CD14-positive monocyte (primary cell): Measurements from ENCODE around the gene IMMP2L. TPM values are rescaled to one million over a fixed set of nuclear protein-coding genes. Genes with fewer than 3 reads are reported as not detected.

Source experiments
- DNase-seq, 3 donors: peaks; one replicate each; pipeline ENCODE4 v3.0.0-alpha.2; 2011 to 2022
- H2AFZ ChIP-seq: 2 replicates; pipeline ENCODE4 v1.6.0; 2012; ENCODE audit warnings: mild to moderate bottlenecking, low read depth, low read length, inconsistent platforms; ENCODE audit not compliant: insufficient read depth, poor library complexity, severe bottlenecking
- H3K27ac ChIP-seq, 2 donors: 1 replicate in 1 of 2; 2 replicates in 1 of 2; pipeline ENCODE4 v1.5.1; 2012 to 2013; ENCODE audit warnings: low read length in 2 of 2, control low read depth in 1 of 2, inconsistent platforms in 1 of 2, low read depth in 1 of 2, mild to moderate bottlenecking in 1 of 2
- H3K27me3 ChIP-seq, 2 donors: one replicate each; pipeline versions ENCODE4 v1.6.0 to v1.6.1; 2011 to 2013; ENCODE audit warnings: low read length in 2 of 2; ENCODE audit not compliant: control insufficient read depth in 2 of 2, insufficient read depth in 2 of 2
- H3K36me3 ChIP-seq, 2 donors: replicated peaks in 1 of 2; 1 replicate in 1 of 2; 2 replicates in 1 of 2; pipeline versions ENCODE4 v1.5.1 to v1.6.1; 2012 to 2013; ENCODE audit warnings: low read length in 2 of 2, control low read depth in 1 of 2, inconsistent platforms in 1 of 2, mild to moderate bottlenecking in 1 of 2; ENCODE audit not compliant: insufficient read depth in 2 of 2, control insufficient read depth in 1 of 2
- H3K4me1 ChIP-seq, 2 donors: 1 replicate in 1 of 2; 2 replicates in 1 of 2; pipeline versions ENCODE4 v1.5.1 to v1.6.1; 2012 to 2013; ENCODE audit warnings: low read length in 2 of 2, control low read depth in 1 of 2, inconsistent platforms in 1 of 2, mild to moderate bottlenecking in 1 of 2, moderate library complexity in 1 of 2; ENCODE audit not compliant: insufficient read depth in 2 of 2, control insufficient read depth in 1 of 2
- H3K4me2 ChIP-seq: replicated peaks from 2 replicates; pipeline ENCODE3; 2012; ENCODE audit warnings: low read length, moderate library complexity, mild to moderate bottlenecking; ENCODE audit not compliant: poor library complexity, severe bottlenecking; ENCODE audit errors: extremely low read depth
- H3K4me3 ChIP-seq, 3 experiments: fragments of 200-600 bp in 1 of 3; sonication (generic) in 1 of 3; replicated peaks in 1 of 3; 1 replicate in 2 of 3; 2 replicates in 1 of 3; pipeline ENCODE4 v1.5.1; 2011 to 2013; ENCODE audit warnings: low read length in 3 of 3, mild to moderate bottlenecking in 3 of 3, control low read depth in 2 of 3, low read depth in 2 of 3, inconsistent platforms in 1 of 3, moderate library complexity in 1 of 3
- H3K79me2 ChIP-seq: 2 replicates; pipeline ENCODE4 v1.6.0; 2012; ENCODE audit warnings: mild to moderate bottlenecking, control low read depth, inconsistent platforms, low read length, moderate library complexity; ENCODE audit not compliant: insufficient read depth
- H3K9ac ChIP-seq: 2 replicates; pipeline ENCODE4 v1.6.0; 2017; ENCODE audit warnings: low read length, mild to moderate bottlenecking; ENCODE audit not compliant: insufficient read depth, poor library complexity, severe bottlenecking
- H3K9me3 ChIP-seq, 2 donors: replicated peaks in 1 of 2; 1 replicate in 1 of 2; 2 replicates in 1 of 2; pipeline versions ENCODE4 v1.5.1 to v1.6.1; 2012 to 2013; ENCODE audit warnings: low read length in 2 of 2, control low read depth in 1 of 2; ENCODE audit not compliant: control insufficient read depth in 1 of 2, insufficient read depth in 1 of 2
- H4K20me1 ChIP-seq: 2 replicates; pipeline ENCODE4 v1.6.0; 2012; ENCODE audit warnings: mild to moderate bottlenecking, low read length, control low read depth, moderate library complexity; ENCODE audit not compliant: insufficient read depth
- H3K27ac Mint-ChIP-seq, 7 donors: one replicate each; pipeline ENCODE4 v1.8.0; 2020; ENCODE audit warnings: mild to moderate bottlenecking in 7 of 7, mixed read lengths in 7 of 7, moderate library complexity in 6 of 7, inconsistent platforms in 2 of 7
- H3K27me3 Mint-ChIP-seq, 3 donors: one replicate each; pipeline ENCODE4 v1.8.0; 2021 to 2022; ENCODE audit warnings: low read depth in 3 of 3, mild to moderate bottlenecking in 3 of 3, mixed read lengths in 3 of 3, moderate library complexity in 3 of 3, inconsistent platforms in 1 of 3
- H3K36me3 Mint-ChIP-seq, 2 donors: one replicate each; pipeline ENCODE4 v1.8.0; 2020; ENCODE audit warnings: mixed read lengths in 2 of 2, inconsistent platforms in 1 of 2, mild to moderate bottlenecking in 1 of 2
- H3K4me1 Mint-ChIP-seq: one replicate; pipeline ENCODE4 v1.8.0; 2020; ENCODE audit warnings: mild to moderate bottlenecking, mixed read lengths
- H3K4me3 Mint-ChIP-seq, 2 donors: one replicate each; pipeline ENCODE4 v1.8.0; 2020; ENCODE audit warnings: mild to moderate bottlenecking in 2 of 2, mixed read lengths in 2 of 2, moderate library complexity in 1 of 2
- H3K9me3 Mint-ChIP-seq, 7 donors: one replicate each; pipeline ENCODE4 v1.8.0; 2020 to 2022; ENCODE audit warnings: mixed read lengths in 7 of 7, mild to moderate bottlenecking in 6 of 7, moderate library complexity in 6 of 7, inconsistent platforms in 2 of 7
- CTCF ChIP-seq: fragments of 200-600 bp; IDR thresholded peaks from one replicate; pipeline ENCODE4 v1.8.0; 2022; ENCODE audit warnings: antibody characterized with exemption, mild to moderate bottlenecking
- WGBS: methylation state at CpG from one replicate; pipeline ENCODE4 v1.1.5; 2013; ENCODE audit warnings: missing lambda C conversion rate; ENCODE audit not compliant: insufficient coverage; 5-methylcytosine and 5-hydroxymethylcytosine counted together
- intact Hi-C, 2 donors: fragments of 100-400 bp; cut with micrococcal nuclease; formaldehyde crosslinking; loops; one replicate each; pipeline versions ENCODE4 v1.15.0 to v1.15.1; 2023
- polyA plus RNA-seq, 3 donors: library from polyadenylated mRNA; depleted of rRNA in 1 of 3; unstranded in 2 of 3; stranded (reverse) in 1 of 3; fragments of 300-500 nt in 2 of 3; fragments of >200 nt in 1 of 3; fragmentation: Illumina TruSeq in 2 of 3; gene quantifications; 1 replicate in 2 of 3; 2 replicates in 1 of 3; pipeline ENCODE4 v1.2.3, GENCODE V29; 2012 to 2021

IMMP2L gene
- polyA plus RNA-seq, 3 donors, result 1.9 to 6.4 (median 6.2) TPM

- no peaks in the 10 kb centered on the region for H3K36me3 ChIP-seq
- no peak overlapping the region for H3K27ac ChIP-seq
- peak overlapping the region; percentile 34 for H3K4me2 ChIP-seq
- peak overlapping the region in 2 of 7 donors; percentile 69 to 73 for H3K27ac Mint-ChIP-seq
- no peak overlapping the region for H2AFZ ChIP-seq
- H3K4me3 Mint-ChIP-seq, result no peak overlapping the region
- no peak for TF ChIP-seq CTCF
- H3K79me2 ChIP-seq, result no peaks in the 10 kb centered on the region
- no peaks in the 10 kb centered on the region for H3K9me3 ChIP-seq
- H4K20me1 ChIP-seq, result no peaks in the 10 kb centered on the region
- H3K27me3 Mint-ChIP-seq, result no peaks in the 10 kb centered on the region
- peaks cover 16% of the 10 kb centered on the region for H3K4me1 Mint-ChIP-seq
- H3K9ac ChIP-seq, result no peak overlapping the region
- no peaks in the 10 kb centered on the region for H3K36me3 Mint-ChIP-seq
- DNase-seq, result no peak
- H3K4me3 ChIP-seq, result no peak overlapping the region
- no peaks in the 10 kb centered on the region for H3K27me3 ChIP-seq
- peaks cover 9 to 12% of the 10 kb centered on the region in 2 donors for H3K4me1 ChIP-seq
- H3K9me3 Mint-ChIP-seq, result peaks cover 0 to 3% (median 0%) of the 10 kb centered on the region in 7 donors
- intact Hi-C loops, result no loop called here
Measured at GRCh38 chr7:111138586-111138985, 423.7 kb downstream of the IMMP2L start.

DNA sequence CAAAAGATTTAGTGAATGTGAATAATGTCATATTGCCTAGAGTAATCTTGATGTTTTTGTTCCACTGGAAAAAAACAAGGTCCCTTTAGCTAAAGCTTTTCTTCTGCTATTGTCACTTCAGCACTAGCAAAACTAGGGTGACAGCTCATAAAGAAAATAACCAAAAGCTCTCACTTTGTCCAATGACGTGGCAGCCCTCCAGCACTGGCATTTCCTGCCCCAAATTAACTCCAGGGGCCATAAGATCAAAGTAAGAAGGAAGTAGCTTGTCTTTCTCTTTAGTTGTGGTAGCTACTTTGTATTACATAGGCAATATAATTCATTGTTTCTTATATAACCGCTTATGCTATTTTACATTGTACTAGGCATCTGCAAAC lies 424.1 kb downstream of the IMMP2L start:
- Histone ChIP-seq H2AFZ (no peak overlapping the region), H4K20me1 (no peaks in the 10 kb centered on the region), H3K36me3 (no peaks in the 10 kb centered on the region), H3K9me3 (no peaks in the 10 kb centered on the region), H3K9ac (peak overlapping the region; percentile 22), H3K27me3 (no peaks in the 10 kb centered on the region), H3K79me2 (no peaks in the 10 kb centered on the region), H3K4me1 (peaks cover 9 to 12% of the 10 kb centered on the region in 2 donors), H3K4me2 (peak overlapping the region; percentile 34), H3K4me3 (peak overlapping the region in 1 of 3 experiments; percentile 2), H3K27ac (peak overlapping the region; percentile 58 to 66)
- DNase-seq, result peak; percentile 9 to 75 (median 12)
- no peaks in the 10 kb centered on the region for H3K36me3 Mint-ChIP-seq
- no peak for TF ChIP-seq CTCF
- H3K4me3 Mint-ChIP-seq, result no peak overlapping the region
- H3K4me1 Mint-ChIP-seq, result peaks cover 16% of the 10 kb centered on the region
- H3K27ac Mint-ChIP-seq, result peak overlapping the region; percentile 46 to 82 (median 73)
- H3K27me3 Mint-ChIP-seq, result no peaks in the 10 kb centered on the region
- intact Hi-C loops, result no loop called here
- peaks cover 0 to 3% (median 0%) of the 10 kb centered on the region in 7 donors for H3K9me3 Mint-ChIP-seq
- WGBS, result no CpG with 5 or more reads among the region's 2 CpGs
